Measurements from ENCODE around the gene NPIPA5.
"Not testable (repeated sequence)": the region's sequence is repeated elsewhere in the genome, so short reads cannot be mapped to it uniquely, and the experiment has no call there.

GRCh38 chr16:15393025-15393424, 14.9 kb upstream of the NPIPA5 start:
- TF ChIP-seq, protein P1, sequence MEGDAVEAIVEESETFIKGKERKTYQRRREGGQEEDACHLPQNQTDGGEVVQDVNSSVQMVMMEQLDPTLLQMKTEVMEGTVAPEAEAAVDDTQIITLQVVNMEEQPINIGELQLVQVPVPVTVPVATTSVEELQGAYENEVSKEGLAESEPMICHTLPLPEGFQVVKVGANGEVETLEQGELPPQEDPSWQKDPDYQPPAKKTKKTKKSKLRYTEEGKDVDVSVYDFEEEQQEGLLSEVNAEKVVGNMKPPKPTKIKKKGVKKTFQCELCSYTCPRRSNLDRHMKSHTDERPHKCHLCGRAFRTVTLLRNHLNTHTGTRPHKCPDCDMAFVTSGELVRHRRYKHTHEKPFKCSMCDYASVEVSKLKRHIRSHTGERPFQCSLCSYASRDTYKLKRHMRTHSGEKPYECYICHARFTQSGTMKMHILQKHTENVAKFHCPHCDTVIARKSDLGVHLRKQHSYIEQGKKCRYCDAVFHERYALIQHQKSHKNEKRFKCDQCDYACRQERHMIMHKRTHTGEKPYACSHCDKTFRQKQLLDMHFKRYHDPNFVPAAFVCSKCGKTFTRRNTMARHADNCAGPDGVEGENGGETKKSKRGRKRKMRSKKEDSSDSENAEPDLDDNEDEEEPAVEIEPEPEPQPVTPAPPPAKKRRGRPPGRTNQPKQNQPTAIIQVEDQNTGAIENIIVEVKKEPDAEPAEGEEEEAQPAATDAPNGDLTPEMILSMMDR (IDR thresholded peaks at IDR 0.05): not testable (repeated sequence)
- not testable (repeated sequence) for TF ChIP-seq POLR2A (IDR thresholded peaks at IDR 0.05)

All from body of pancreas (tissue), 4 donors.